ENCODE data around the gene PACS2. TPM values are rescaled to one million over a fixed set of nuclear protein-coding genes. Genes with fewer than 3 reads are reported as not detected.
A peak's percentile ranks its signal among the peaks of the same experiment; 100 is the strongest.

The PACS2 gene
- total RNA-seq, 2 experiments from 2014 or later, result 25.1 to 29.6 TPM

DNA sequence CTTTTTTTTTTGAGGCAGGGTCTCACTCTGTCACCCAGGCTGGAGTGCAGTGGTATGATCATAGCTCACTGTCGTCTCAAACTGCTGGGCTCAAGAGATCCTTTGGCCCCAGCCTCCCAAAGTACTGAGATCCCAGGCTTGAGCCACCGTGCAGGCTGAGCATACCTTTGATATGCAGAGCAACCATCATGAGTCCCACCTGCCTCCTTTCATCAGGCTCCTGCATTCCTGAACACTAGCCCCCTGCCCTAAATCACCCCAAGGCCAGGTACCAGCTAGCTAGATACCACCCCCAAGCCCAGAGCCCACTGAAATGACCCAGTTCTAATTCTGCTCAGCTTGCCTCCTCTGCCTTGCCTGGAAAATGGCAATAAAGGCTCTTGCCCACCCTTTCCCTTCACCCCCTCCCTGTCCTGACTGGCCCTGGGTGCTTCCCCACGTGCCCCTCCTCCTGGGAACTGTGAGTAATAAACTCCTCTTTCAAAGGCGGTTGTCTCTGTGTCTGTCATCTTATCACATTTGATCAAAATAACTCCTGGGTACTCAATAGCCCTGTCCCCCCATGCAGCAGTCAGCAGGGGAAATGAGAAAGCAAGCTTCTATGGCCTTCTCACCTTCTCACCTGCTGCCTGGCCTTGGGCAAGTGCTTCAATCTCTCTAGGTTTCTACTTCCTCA is 7.4 kb upstream of the PACS2 start:
- Mint-ChIP-seq H3K4me1 (ENCODE audit: low read depth) (peaks cover 23% of the 10 kb centered on the region), H3K4me3 (no peak overlapping the region), H3K27me3 (ENCODE audit: low read depth) (no peaks in the 10 kb centered on the region), H3K9me3 (peaks cover 2% of the 10 kb centered on the region), H3K36me3 (ENCODE audit: low read depth) (no peaks in the 10 kb centered on the region), H3K27ac (no peak overlapping the region)
- no peak for DNase-seq
- intact Hi-C loops (cut with micrococcal nuclease), result loop anchor here (10.0 kb wide), 1 partner anchor 1602 kb away; no protein-coding TSS in a partner anchor
- CTCF ChIA-PET, result interaction anchor here (0.6 kb wide), 1 partner anchor 36 kb away, joined by 6 read pairs; no protein-coding TSS in a partner anchor

- H3K9me3 Mint-ChIP-seq, result peaks cover 2% of the 10 kb centered on the region
- H3K4me3 Mint-ChIP-seq, result no peak overlapping the region
- intact Hi-C loops (cut with micrococcal nuclease), result loop anchor here (10.0 kb wide), 1 partner anchor 1605 kb away; no protein-coding TSS in a partner anchor
- H3K4me1 Mint-ChIP-seq (ENCODE audit: low read depth), result peaks cover 21% of the 10 kb centered on the region
- no peaks in the 10 kb centered on the region for H3K36me3 Mint-ChIP-seq (ENCODE audit: low read depth)
- CTCF ChIA-PET, result no interaction called here
- no peak for DNase-seq
- H3K27me3 Mint-ChIP-seq (ENCODE audit: low read depth), result no peaks in the 10 kb centered on the region
- no peak overlapping the region for H3K27ac Mint-ChIP-seq
These were observed 5.2 kb upstream of the PACS2 start for GRCh38 chr14:105309371-105309770.

DNA sequence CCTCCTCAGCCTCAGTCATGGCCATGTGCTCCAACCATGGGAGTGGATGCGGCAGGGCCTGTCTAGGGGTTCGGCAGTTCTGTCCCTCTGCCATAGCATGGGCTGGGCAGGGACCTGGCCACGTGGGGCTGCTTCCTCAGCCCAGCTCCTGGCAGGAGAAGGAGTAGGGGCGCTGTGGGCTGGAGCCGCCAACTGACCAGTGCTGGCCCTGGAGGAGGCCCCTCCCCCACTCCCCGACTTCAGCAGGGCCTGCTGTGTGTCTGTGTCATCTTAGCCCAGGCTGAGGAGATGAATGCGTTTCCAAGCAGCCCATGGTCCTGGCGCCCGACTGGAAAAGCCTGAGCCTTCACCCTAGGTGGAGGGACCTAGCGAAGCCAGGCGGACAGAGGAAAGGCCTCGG is 2.7 kb upstream of the PACS2 start:
- Mint-ChIP-seq H3K4me1 (ENCODE audit: low read depth) (peaks cover 20% of the 10 kb centered on the region), H3K27me3 (ENCODE audit: low read depth) (no peaks in the 10 kb centered on the region), H3K36me3 (ENCODE audit: low read depth) (no peaks in the 10 kb centered on the region), H3K27ac (no peak overlapping the region), H3K9me3 (peaks cover 2% of the 10 kb centered on the region), H3K4me3 (no peak overlapping the region)
- intact Hi-C loops (cut with micrococcal nuclease), result no loop called here
- CTCF ChIA-PET, result no interaction called here
- DNase-seq, result no peak

DNA sequence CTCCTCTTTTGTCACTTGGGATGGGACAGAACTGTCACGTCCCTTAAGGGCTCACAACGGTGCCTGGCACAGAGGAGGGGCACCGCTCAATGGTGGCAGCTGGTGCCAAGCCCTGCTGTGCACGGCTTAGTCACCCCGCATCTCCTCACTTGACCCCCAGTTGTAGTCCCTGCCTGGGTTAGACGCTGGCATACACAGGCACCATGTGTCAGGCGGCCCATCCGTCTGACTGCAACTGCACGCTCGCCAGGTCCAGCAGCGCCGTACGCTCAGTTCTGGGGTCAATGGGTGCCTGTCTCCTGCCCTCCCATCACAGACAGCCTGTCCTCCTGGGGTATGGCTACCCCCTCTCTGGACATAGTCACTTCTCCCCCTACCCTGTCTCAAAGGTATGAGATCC is 1.6 kb upstream of the PACS2 start:
- intact Hi-C loops (cut with micrococcal nuclease), result no loop called here
- CTCF ChIA-PET, result no interaction called here
- no peaks in the 10 kb centered on the region for H3K36me3 Mint-ChIP-seq (ENCODE audit: low read depth)
- no peaks in the 10 kb centered on the region for H3K9me3 Mint-ChIP-seq
- DNase-seq, result no peak
- no peaks in the 10 kb centered on the region for H3K27me3 Mint-ChIP-seq (ENCODE audit: low read depth)
- peaks cover 25% of the 10 kb centered on the region for H3K4me1 Mint-ChIP-seq (ENCODE audit: low read depth)
- peak overlapping the region; percentile 69 for H3K4me3 Mint-ChIP-seq
- no peak overlapping the region for H3K27ac Mint-ChIP-seq

- Mint-ChIP-seq H3K4me1 (ENCODE audit: low read depth) (peaks cover 25% of the 10 kb centered on the region), H3K27me3 (ENCODE audit: low read depth) (no peaks in the 10 kb centered on the region), H3K27ac (peak overlapping the region; percentile 30), H3K9me3 (no peaks in the 10 kb centered on the region), H3K36me3 (ENCODE audit: low read depth) (no peaks in the 10 kb centered on the region), H3K4me3 (peak overlapping the region; percentile 69)
- peak; percentile 28 for DNase-seq
- CTCF ChIA-PET, result interaction anchor here (0.6 kb wide), 1 partner anchor 14 kb away, joined by 3 read pairs; no protein-coding TSS in a partner anchor
- intact Hi-C loops (cut with micrococcal nuclease), result loop anchor here (1.0 kb wide), 1 partner anchor 12 kb away; the partner anchor contains the start of gene BRF1
These were observed 914 bp upstream of the PACS2 start for GRCh38 chr14:105313381-105314286.

GRCh38 chr14:105315211-105315721 is 718 bp downstream of the PACS2 start:
- H3K36me3 Mint-ChIP-seq (ENCODE audit: low read depth), result no peaks in the 10 kb centered on the region
- H3K27me3 Mint-ChIP-seq (ENCODE audit: low read depth), result no peaks in the 10 kb centered on the region
- intact Hi-C loops (cut with micrococcal nuclease), result no loop called here
- peak overlapping the region; percentile 85 for H3K4me3 Mint-ChIP-seq
- H3K9me3 Mint-ChIP-seq, result no peaks in the 10 kb centered on the region
- peak; percentile 64 for DNase-seq
- peaks cover 25% of the 10 kb centered on the region for H3K4me1 Mint-ChIP-seq (ENCODE audit: low read depth)
- H3K27ac Mint-ChIP-seq, result peak overlapping the region; percentile 46
- CTCF ChIA-PET, result interaction anchor here (0.6 kb wide), 1 partner anchor 19 kb away, joined by 3 read pairs; no protein-coding TSS in a partner anchor

DNA sequence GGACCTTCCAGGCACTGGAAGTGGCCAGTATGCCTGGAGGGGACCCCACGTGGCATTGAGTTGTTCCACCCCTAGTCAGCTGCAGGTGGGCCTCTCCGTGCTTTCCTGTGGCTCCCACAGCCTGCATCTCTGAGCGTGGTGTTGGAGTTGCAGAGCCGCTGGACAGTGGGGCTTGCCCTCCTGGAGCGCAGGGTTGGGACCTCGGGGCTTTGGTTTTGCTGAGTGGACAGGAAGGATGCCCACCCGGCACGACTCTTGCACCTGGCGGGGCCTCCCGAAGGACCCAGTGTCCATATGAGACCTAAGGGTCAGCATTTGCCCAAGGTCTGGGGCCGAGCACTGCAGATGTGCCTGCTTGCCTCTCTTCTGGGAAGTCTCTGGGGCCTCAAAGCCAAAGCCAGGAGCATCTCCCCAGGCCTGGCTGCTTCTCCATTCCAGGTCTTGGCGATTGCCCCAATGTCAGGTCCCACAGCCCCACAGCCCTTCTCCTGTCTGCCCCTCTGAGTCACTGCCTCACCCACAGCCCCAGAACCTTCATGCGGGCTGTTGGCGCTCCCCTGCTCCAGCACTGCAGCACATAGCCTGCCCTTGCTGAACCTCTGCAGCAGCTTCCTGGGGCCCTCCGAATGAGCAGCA is 1.5 kb downstream of the PACS2 start:
- peaks cover 25% of the 10 kb centered on the region for H3K4me1 Mint-ChIP-seq (ENCODE audit: low read depth)
- DNase-seq, result no peak
- intact Hi-C loops (cut with micrococcal nuclease), result no loop called here
- H3K4me3 Mint-ChIP-seq, result peak overlapping the region; percentile 85
- CTCF ChIA-PET, result interaction anchor here (0.6 kb wide), 1 partner anchor 20 kb away, joined by 3 read pairs; no protein-coding TSS in a partner anchor
- H3K27me3 Mint-ChIP-seq (ENCODE audit: low read depth), result no peaks in the 10 kb centered on the region
- H3K36me3 Mint-ChIP-seq (ENCODE audit: low read depth), result no peaks in the 10 kb centered on the region
- H3K27ac Mint-ChIP-seq, result no peak overlapping the region
- no peaks in the 10 kb centered on the region for H3K9me3 Mint-ChIP-seq

GRCh38 chr14:105316577-105316941 is 2.0 kb downstream of the PACS2 start:
- CTCF ChIA-PET, result interaction anchor here (0.7 kb wide), 1 partner anchor 230 kb away, joined by 3 read pairs; no protein-coding TSS in a partner anchor

DNA sequence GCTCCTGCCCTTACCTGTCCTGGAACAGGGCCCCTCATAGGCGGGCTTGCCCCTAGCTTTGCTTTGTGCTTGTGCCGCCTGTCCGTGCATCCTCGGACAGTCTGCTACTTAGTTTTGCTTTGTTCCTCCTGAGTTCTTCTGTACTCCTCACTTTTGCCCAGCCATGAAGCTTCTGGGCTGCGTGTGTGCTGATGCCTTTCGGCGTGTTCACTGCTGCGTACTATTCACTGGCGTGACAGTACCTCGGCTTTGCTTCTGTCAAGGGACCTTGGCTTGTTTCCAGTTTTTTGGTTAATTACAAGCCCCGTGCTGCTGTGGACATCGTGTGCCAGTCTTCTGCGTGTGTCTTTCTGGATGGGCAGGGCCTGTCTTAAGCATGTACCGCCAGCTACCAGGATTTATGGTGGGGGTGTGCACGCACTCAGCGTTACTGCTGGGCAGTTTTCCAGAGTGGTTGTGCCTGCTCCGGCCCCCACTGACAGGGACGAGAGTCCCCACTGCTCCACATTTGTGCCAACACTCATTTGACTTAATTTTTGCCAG is 2.5 kb downstream of the PACS2 start:
- Mint-ChIP-seq H3K9me3 (no peaks in the 10 kb centered on the region), H3K4me1 (ENCODE audit: low read depth) (peaks cover 25% of the 10 kb centered on the region), H3K27me3 (ENCODE audit: low read depth) (no peaks in the 10 kb centered on the region), H3K27ac (no peak overlapping the region), H3K36me3 (ENCODE audit: low read depth) (no peaks in the 10 kb centered on the region), H3K4me3 (peak overlapping the region; percentile 18)
- no peak for DNase-seq
- intact Hi-C loops (cut with micrococcal nuclease), result no loop called here
- CTCF ChIA-PET, result interaction anchor here (0.7 kb wide), 1 partner anchor 230 kb away, joined by 3 read pairs; no protein-coding TSS in a partner anchor

More at GRCh38 chr14:105316577-105316941, 2.0 kb downstream of the PACS2 start:
- no peaks in the 10 kb centered on the region for H3K27me3 Mint-ChIP-seq (ENCODE audit: low read depth)
- no peak overlapping the region for H3K27ac Mint-ChIP-seq
- peak overlapping the region; percentile 18 for H3K4me3 Mint-ChIP-seq
- H3K4me1 Mint-ChIP-seq (ENCODE audit: low read depth), result peaks cover 25% of the 10 kb centered on the region
- H3K9me3 Mint-ChIP-seq, result no peaks in the 10 kb centered on the region
- H3K36me3 Mint-ChIP-seq (ENCODE audit: low read depth), result no peaks in the 10 kb centered on the region
- intact Hi-C loops (cut with micrococcal nuclease), result no loop called here
- no peak for DNase-seq

- H3K4me3 Mint-ChIP-seq, result no peak overlapping the region
- no peak overlapping the region for H3K27ac Mint-ChIP-seq
- H3K4me1 Mint-ChIP-seq (ENCODE audit: low read depth), result peaks cover 25% of the 10 kb centered on the region
- H3K9me3 Mint-ChIP-seq, result no peaks in the 10 kb centered on the region
- DNase-seq, result no peak
- peaks cover 1% of the 10 kb centered on the region for H3K36me3 Mint-ChIP-seq (ENCODE audit: low read depth)
- no peaks in the 10 kb centered on the region for H3K27me3 Mint-ChIP-seq (ENCODE audit: low read depth)
- CTCF ChIA-PET, result no interaction called here
- intact Hi-C loops (cut with micrococcal nuclease), result no loop called here
These were observed 3.0 kb downstream of the PACS2 start for GRCh38 chr14:105317546-105317945.

- Mint-ChIP-seq H3K36me3 (ENCODE audit: low read depth) (peaks cover 3% of the 10 kb centered on the region), H3K4me3 (no peak overlapping the region), H3K27me3 (ENCODE audit: low read depth) (no peaks in the 10 kb centered on the region), H3K27ac (no peak overlapping the region), H3K9me3 (no peaks in the 10 kb centered on the region), H3K4me1 (ENCODE audit: low read depth) (peaks cover 5% of the 10 kb centered on the region)
- intact Hi-C loops (cut with micrococcal nuclease), result no loop called here
- CTCF ChIA-PET, result no interaction called here
- DNase-seq, result no peak
These were observed 8.4 kb downstream of the PACS2 start for GRCh38 chr14:105322791-105323556.

Measured in activated naive CD4-positive, alpha-beta T cell treated with anti-CD3 and anti-CD28 coated beads for 36 hours (primary cell).